ENCODE measurements around the gene NECTIN1.

NECTIN1 gene

DNA sequence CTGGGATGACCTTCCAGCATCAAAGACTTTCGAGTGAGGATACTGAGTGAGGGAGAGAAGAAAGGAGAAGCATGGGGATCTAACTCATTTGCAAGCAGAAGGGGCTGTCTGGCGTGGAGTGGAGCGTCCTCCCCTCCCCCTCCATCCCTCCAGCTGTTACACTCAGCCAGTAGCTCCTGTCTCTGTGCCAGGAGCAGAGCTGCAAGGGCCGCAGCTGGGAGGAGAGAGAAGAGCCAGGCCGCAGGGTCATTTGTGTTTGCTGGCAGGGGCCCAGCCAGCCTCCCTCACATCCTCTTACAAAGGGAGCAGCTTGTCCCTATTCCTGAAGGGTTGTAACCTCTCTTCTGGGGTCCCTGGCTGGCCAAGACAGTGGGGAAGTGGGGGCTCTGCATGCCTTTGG, 57.9 kb downstream of the NECTIN1 start:
- DNase-seq = no peak

DNA sequence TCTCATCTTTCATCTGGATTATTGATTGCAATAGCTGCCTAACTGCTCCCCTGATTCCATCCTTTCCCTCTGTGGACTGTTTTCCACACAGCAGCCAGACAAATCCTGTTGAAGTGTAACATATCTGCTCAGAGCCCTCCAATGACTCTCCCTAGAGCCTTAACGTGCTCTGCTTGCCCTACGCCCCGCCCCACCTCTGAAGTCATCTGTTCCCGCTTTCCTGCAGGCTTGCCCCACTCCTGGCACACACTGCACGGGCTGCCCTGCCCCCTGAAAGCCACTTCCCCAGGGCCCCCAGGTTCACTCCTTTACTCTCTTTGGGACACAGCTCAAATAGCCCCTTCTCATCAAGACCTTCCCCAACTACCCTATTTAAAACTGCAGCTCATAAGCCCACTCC, 59.5 kb downstream of the NECTIN1 start:
- no peak for DNase-seq

DNA sequence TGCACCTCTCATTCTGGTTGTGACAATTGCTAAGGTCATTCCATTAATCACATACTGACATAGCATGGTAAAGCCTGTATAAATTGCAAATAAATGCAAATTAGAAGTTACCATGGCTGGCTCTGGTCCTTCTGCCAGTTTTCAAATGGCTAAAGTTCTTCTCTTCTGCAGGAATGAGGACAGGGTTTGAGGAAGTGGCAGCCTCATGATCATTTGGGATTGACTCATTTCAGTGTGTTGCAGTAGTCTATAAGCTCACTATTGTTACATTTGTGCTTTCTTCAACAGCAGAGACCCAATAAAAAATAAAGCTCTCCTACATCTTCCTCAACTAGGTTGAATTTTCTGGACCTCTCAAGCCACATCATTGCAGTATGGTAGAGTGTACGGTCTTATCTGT, 60.3 kb downstream of the NECTIN1 start:
- DNase-seq = no peak

DNA sequence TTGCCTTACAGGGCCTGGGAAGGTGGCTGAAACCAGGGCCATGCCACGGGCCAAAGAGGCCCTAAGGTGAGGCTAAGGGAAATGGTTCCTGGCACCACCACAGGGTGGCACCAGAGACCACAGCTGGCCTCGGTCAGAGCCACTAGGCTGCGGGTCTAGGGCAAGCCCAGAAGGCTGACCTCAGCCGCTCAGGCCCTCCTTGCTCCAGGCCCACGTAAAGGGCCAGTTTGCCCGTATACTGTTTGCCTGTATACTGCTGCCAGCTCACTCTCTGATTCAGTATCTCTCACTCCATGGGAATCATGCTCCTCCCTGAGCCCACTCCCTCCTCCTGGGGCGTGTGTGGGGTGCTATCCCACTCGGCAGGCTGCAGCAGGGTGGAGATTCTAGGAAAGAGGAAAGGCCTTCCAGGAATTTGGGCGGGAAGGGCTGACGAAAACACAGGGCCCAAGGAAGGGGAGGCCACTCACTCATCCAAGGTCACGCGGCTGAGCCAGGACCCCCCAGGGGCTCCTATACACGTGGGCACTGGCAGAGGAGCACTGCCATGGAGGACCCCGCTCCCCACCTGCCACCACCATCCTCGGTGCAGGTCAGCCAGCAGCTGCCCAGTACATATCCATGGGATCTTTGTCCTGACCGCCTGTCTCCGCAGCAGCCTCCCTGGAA, 62.4 kb downstream of the NECTIN1 start:
- peak; percentile 63 for DNase-seq

DNA sequence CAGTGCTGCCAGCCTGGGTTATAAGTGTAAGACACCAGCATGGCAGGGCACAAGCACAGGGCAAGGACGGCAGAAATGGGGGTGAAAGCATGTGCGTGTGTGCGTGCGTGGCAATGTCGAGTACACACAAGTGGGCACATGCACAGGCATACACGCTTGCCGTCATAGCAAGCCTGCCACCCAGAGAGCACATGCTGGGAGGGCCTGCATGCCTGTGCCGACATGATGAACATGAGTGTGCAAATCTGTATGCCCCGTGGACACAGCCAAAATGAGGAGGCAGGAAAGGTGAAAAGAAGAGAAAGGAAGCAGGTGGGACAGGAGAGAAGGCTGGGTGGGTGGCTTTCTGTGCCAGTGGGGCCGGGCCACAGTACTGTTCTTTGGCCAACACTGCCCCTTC, 62.9 kb downstream of the NECTIN1 start:
- no peak for DNase-seq

DNA sequence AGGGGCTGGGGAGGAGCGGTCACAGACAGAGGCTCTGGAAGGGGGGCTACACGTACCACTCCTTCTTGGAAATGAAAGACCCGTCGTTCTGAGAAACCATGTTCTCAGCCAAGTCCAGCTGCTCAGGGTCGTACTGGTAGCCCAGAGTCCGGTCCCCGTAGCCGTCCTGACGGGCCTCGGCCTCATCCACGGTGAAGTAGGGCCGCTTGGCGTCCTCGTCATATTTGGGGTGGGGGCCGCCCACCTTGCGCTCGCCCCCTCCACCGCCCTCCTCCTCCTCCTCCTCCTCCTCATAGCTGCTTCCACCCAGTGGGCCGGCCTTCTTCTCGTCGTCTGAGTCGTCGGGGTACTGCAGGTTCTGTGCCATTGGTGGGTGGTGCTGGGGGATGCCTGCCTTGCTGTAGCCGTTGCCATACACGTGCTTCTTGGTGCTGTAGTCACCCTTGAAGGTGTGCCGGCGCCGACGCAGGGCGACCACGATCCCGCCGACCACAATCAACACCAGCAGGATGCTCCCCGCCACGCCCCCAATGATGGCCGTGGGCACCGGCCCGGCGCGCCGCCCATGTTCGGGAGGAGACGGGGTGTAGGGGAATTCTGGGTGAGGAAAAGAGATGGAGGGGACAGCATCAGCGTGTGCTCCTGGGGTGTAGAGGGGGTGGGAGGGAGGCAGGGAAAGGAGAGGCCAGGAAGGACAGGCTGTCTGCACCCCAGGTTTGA, 64.1 kb downstream of the NECTIN1 start:
- no peak for DNase-seq

DNA sequence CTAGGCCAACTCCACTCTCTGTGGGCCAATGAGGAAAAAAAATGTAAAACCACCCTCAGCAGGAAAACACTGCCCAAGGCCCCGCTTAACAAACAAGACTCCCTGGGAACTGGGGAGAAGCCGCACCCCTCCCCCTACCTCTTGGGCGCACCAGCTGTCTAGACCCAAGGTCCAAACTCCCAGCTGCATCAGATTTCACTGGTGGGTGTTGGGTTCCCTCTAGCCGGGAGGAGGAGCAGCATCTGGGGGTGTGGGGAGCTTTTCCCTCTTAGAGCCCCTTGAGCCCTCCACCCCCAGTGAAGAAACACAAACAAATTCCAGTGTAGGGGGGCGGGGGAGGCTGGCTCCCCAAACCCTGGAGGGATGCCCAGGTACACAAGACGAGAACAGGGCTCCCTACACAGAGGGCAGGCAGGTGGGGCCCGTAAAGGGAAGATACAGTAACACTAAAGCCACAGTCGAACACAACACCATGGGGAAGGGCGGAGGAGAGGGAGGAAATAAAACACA, 64.9 kb downstream of the NECTIN1 start:
- DNase-seq = no peak

DNA sequence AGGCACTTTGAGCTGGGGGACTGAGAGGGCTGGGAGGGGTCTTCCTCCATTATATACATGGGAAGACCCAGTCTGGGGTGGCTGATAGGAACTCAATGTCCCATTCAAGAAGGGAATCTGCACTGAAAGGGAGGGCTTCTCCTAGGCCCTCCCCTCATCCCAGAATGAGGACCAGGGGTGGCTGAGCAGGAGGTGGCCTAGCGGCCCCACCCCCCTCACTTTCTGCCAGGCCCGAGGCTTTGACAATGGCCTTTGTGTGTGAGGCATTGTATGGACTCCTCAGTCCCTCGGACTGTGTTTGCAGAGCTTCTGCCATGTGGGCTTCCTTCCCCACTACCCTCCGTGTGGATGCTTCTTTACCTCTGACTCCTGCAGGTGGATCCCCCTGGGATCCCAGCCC, 65.7 kb downstream of the NECTIN1 start:
- DNase-seq = no peak

DNA sequence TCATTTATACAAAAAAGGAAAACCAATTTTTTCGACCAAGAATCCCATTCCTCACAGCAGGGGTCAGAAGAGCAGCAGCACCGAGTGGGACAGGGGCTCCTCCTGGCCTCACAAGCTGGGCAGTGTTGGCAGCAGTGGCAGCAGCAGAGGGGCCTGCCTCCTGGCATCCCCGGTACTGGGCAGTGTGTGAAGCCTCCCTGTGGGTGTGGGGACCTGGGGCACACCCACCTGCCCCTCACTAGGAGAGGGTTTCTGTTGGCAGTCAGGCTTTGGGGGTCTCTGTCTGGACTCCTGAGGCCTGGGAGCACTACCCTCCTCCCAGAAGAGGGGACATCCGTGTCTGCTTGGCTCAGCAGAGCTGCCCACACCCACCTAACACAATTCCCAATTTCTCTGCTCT, 67.8 kb downstream of the NECTIN1 start:
- no peak for DNase-seq

DNA sequence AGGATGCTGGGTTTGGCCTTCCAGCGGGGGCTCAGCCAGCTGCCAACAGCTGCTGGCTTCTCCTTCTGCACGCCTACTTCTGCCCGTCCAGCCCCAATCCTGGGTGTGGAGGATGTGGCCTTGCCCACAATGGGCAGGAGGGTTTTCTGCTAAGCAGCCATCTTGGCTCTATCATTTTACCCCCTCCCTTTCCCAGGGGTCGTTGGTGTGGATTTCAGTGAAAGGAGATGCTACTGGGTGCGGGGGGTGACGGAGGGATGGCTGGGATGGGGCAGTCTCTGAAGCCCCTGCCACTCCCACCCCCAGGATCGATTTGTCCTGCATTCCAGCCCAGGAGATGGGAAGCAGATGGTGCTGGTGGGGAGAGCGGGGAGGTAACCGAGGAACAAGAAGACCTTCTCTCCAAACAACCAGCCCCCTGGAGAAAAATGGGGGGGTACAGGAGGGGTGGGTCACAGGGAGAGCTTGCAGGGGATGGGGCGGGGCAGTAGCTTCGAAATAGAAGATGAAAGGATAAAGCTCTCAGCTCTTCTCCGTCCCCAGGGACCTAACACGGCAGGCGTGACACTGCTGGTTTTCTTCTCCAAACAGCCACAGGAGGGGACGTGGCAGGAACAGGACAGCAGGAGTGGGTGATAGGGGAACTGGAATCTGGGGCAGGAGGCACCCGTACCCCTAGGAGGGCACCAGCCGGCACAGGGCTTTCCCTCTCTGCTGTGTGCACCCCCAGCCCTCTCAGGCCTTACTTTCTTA, 68.9 kb downstream of the NECTIN1 start:
- no peak for DNase-seq

DNA sequence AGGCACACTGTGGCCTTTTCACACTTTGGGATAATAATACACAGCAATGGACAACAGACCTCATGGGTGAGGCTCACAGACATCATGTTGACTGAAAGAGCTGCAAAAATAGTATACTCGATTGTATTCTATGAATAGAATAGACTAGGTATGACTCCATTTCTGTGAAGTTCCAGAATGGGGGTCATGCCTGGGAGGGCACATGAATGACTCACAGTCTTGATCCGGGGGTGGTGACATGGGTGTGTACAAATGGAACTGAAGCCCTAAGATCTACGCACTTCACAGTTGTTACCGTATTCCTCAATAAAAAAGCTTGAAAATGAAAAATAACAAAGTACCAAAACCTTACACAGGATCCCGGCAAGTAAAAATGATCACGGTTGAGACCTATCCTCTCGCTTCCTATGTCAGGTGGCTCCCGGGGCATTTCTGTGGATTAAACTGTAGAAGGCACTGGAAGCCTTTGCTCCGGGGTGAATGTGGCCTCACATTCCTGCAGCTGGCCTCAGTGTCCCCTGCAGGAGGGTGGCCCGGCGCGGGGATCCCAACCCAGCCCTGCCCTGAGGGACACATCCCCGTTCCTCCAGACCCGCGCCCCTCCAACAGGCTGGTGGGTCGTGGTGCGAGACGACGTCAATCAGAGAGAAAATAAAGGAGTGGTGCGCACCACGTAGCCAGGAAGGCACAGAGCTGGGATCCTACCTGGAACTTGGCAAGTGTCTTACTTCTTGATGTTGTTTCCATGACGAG, 75.9 kb downstream of the NECTIN1 start:
- DNase-seq = no peak

DNA sequence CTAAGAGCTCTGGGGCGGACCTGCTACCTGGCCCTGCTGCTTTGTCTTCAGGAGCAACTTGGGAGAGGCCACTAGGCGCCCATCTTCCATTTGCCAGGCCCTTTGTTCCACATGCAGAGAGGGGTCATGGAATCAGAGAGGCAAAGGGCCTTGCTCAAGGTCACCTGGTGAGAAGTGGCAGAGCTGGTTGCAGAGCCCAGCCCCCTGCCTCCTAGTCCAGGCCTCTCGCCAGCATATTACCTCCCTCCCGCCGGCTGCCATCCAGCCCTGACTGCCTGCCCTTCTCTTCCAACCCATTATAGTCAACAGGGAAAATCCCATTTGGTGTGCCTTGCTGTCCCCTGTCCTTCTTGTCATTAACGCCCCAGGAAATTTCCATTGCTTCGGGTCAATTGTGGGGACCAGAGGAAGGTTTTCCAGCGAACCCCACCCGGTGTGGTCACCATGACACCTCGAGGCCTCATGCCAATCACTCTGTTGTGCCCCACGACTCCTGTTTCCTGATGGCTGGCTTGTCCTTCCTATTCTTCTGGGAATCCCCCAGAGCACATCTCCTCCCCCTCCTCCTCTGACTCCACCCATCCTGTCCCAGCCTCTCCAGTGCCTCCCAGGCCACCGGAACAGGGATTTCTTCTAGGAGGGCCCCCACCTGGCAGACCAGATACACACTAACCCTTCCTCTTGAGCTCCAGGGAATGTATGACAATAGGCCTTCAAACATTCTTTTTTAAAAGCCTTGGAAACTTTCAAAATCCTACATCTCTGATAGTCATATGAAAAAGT, 77.0 kb downstream of the NECTIN1 start:
- DNase-seq = no peak

DNA sequence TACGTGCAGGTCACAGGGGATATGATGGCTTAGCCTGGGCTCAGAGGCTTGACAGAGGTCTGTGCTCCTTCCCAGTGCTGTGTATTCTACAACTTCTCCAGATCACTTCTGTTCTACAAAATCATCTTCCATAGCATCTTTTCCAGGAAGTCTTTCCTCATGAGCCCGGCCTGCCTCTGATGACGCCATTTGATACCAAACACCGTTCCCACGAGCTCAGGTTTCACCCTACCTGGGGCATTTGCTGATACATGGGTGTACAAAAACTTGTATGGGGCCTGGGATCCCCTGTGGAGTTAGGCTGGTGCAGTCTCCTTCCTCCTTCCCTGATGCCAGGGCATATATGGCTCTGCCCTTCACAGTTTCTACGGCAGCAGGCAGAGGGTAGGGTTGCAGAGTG, 78.7 kb downstream of the NECTIN1 start:
- DNase-seq = no peak

DNA sequence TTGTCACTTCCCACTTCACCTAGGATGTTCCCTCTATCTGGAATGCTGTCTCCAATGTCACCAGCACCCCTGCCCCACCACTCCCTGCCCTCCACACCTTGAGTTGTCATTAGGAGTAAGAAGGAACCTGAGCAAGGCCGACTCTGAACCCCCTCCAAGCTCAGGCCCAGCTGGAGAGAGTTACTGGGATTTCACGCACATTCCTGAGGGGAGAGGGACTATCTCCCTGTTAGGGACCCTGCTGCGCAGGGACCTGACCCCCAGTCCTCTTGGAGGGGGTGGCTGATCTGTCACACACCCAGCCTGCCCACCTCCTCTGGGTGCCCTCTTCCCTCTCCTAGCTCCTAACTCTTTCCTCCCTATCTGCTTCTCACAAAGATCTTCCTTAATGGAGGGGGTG, 81.7 kb downstream of the NECTIN1 start:
- no peak for DNase-seq

DNA sequence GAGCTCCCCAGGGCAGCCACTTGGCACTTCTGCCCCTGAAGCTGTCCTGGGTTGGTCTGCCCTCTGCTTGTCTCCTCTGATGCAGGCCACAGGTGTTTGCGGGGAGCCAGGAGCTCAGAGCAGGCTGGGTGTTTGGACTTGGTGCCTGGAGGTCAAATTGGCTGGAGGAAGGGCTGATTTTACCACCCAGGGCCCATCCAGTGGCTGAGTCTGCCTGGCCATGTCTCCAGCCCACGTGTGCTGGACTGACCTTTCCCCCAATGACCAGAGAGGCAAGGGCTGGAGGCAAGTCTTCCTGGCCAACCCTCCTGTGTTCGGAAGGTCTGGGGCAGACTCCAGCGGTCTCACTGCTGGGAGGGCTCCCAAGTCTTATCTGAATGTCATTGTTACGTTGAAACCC, 84.0 kb downstream of the NECTIN1 start:
- no peak for DNase-seq

DNA sequence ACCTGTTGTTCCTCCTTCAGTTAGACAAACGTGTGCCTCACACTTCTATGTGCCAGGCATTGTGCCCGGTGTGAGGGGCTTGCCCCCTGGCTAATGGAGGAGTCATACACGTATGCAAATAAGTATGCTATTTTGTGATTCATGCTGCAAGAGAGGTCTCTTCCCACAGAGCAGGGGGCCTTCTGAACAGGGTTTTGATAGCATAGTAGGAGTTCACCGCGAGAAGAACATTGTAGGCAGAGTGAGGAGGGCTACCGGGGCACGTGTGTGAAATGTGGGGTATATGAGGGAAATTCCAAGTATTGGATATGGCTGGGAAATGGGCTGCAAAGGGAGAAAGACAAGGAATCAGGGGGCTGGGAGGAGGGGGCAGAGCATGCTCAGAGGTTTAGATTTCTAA, 84.5 kb downstream of the NECTIN1 start:
- no peak for DNase-seq

DNA sequence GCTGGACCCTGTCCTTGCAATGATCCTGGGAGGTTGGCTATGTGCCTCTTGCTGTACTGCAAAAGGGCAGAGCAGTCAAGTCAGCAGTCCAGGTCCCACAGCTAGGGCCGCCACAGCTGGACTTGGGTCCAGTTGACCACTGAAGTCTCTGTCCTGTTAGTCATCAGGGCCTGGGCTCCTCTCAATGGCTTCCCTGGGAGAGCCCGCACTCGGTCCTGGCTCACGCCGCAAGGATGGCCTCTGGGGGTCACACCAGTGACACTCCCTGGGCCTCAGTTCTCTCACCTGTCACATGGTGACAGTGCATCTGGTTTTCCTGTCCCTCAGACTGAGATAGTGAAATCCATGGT, 85.1 kb downstream of the NECTIN1 start:
- DNase-seq = no peak

DNA sequence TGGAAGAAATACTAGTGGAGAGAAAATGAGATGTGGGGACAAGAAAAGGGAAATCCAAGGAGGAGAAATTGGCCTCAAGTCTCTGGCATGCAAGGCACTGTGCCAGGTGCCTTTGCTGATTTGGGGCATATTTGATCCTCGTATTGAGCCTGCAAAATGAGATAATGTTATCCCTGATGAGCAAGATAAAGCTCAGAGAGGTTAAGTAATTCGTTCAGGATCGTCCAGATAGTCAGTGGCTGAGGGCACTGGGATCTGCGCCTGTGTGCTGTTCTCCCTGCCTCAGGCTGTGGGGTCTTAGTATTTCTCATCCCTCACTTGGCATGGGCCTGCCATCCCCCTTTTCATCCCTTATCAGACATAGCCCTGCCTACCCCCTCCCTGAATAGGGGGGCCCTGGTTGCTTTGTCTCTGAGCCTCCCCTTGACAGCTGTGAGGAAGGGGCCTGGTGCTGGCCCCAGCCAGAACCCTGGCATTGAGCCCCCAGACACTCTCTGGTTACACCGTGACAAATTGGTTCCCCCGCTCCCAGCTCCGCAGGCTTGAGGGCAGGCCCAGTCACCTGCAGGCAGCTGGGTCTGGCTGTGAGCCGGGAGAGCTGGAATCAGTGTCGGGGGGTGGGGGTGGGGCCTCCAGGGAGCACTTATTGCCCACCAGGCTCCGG, 85.7 kb downstream of the NECTIN1 start:
- no peak for DNase-seq

DNA sequence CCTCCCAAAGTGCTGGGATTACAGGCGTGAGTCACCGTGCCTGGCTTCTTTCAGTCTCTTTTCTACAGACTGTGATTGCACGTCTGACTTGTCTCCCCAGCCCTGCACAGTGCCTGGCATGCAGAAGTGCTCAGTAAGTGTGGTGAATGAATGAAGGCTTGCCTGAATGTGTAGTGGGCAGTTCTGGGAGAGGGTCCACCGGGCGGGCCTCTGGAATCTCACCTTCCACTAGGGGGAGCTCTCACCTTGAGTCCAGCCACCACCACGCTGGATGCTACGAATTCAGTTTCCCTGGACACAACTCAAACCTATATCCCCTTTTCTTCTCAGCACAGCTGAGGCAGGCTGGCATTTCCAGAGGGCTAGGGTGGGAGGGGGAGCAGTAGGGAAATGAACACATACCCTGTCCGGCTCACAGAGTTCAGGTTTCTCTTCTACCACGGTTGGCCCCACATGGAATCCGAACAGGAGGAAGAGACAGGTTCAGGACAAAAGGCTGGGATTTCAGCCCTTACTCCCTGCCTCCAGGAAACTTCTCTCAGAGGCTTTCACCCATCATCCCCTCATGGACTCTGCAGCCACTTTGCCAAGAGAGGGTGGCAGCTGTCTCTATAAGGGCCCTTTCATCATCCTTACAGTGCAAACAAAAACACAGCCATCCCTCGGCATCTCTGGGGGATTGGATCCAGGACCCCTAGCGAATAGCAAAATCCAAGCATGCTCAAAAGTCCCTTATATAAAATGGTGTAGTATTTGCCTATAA, 86.8 kb downstream of the NECTIN1 start:
- DNase-seq = no peak

DNA sequence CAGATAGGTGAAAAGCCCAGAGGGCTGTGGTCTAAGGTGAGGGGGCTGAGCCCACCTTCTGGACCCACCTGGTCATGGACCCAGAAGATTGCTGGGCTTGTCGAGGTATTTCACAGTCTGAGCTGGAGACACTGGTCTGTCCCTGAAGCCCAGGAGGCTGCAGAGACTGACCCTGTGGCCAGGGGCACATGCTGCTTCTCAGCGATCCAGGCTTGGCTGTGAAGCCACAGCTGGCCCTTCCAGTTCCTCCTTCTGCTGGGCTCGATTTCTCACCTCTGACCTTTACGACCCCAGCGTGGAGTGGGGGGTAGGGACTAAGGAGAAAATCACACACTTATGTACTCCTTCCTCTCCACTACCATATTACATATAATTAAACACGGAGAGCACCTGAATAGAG, 88.5 kb downstream of the NECTIN1 start:
- no peak for DNase-seq

DNA sequence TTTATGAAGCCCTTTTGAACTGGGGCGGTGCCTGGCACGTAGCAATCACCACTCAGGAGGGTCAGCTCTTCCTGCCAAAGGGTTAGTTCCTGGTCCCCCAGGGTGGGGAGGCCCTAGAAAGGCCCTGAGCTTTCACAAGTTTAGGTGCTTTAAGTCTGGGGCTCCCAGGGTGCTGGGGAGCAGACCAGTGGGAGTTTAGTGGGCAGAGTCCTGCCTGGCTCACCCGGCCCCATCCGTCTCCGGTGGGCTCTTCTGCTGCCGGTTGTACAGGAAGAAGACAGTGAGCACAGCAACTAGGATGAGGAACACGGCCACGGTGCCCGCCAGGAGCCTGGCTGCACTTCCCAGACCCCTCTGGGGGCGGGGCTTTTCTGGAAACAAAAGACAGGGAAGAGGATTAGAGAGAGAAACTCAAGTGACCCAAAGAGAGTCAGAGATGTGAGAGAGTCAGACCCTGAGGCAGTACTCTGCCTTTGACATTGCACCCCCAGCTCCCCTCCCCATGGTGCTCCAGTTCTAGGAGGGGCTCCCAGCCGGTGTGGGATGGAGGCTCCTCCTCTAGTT, 89.3 kb downstream of the NECTIN1 start:
- no peak for DNase-seq

Data from CD4-positive, alpha-beta T cell treated with Interleukin-15 for 1 hour (primary cell).